Right ventricle myocardium superior (tissue), 1 donor: ENCODE measurements around the gene GTF3C2. TPM values are rescaled to one million over a fixed set of nuclear protein-coding genes. Genes with fewer than 3 reads are reported as not detected.
"Not testable (repeated sequence)": the region's sequence is repeated elsewhere in the genome, so short reads cannot be mapped to it uniquely, and the experiment has no call there.

Experiments
- ATAC-seq: fragments of 200-7000 bp; cut with Tn5 transposase; one replicate; pipeline ENCODE4 v1.9.1; 2020; ENCODE audit warnings: mild to moderate bottlenecking; ENCODE audit not compliant: poor library complexity
- DNase-seq: peaks from one replicate; pipeline ENCODE4 v3.0.0-alpha.2; 2020
- intact Hi-C: fragments of 100-400 bp; cut with DNase I; formaldehyde crosslinking; loops from one replicate; pipeline ENCODE4 v1.11.2; 2022
- total RNA-seq: library from RNA; stranded (reverse); fragmentation: NEBNext Ultra II Directional; extraction: Animal tissue kit (Norgen Biotek cat#: 25700); gene quantifications from one replicate; pipeline ENCODE4 v1.2.1, GENCODE V29; 2021
- donor health status: DM: no; HTN: yes; CAD: no; lungs with severe emphysema.

Gene GTF3C2
- total RNA-seq, 1 donor from 2014 or later: 14.6 TPM

- intact Hi-C loops: no loop called here
- ATAC-seq: no peak
Measured at GRCh38 chr2:27336173-27336572, 20.4 kb downstream of the GTF3C2 start.

DNA sequence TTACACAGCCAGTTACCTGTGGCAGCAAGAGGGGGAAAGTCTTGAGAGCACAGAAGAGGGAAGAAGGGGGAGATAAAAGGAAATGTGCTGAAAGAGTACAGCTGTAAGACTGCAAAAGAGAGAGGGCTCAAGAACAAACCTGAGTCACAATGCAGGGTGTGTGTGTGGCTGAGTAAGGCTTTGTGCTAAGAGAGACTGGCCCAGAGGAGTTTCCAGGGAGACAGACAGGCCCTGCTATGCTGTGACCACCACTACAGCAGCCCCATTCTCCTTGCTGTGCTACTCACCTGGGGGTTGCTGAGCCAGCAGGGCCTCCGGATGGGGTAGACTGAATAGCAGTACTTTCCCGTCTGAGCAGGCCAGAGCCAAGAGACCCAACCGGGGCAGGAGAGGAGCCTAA lies 21.3 kb downstream of the GTF3C2 start:
- no peak for DNase-seq
- intact Hi-C loops: no loop called here
- no peak for ATAC-seq

More at GRCh38 chr2:27336173-27336572, 20.4 kb downstream of the GTF3C2 start:
- DNase-seq: no peak

DNA sequence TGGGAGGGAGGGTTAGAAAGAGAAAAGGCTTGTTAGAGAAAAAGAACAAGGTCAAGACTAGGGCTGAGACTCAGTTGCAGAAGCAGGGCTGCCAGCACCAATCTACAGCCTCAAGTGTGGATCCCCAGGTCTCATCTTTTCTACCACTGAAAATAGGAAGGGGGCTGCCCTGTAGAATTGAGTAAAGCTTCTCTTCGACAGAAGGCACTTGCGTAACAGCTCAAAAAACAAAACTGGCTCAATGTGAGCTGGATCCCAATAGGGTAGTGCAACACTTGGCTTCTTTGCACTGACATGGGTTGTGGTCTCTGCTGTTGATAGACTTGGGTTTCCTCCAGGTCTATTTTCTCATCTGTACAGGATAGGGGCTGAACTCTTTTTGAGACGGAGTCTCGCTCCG lies 31.8 kb downstream of the GTF3C2 start:
- DNase-seq: no peak
- ATAC-seq: no peak
- intact Hi-C loops: no loop called here

DNA sequence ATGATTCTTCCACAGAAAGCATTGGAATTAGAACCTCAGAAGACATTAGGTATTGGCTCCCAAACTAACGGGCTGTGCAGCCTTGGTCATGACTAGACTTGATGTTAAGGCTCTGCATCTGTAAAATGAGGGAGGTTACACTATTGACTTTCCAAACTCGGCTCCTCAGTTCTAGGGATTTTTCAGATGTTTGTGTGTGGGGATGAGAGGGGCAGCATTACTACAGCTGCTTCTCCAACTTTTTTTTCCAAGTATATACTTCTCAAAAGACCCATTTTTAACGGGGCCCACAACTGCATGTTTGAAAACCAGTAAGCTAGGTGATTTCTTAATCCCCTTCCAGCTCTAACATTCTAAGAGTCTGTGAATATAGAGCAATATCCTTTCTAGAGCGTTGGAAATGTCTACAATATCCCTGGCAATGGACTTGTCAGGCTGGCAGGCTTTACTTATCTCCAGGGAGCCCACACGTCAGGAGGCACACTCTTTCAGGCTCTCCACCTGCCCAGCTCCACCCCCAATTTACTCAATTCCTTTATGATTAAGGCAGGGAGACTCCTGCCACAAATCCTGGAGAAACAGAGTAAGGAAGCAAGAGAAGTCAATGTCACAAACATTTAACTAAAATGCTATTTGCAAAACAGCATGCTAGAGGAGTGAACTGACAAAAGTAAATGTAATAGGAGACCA lies 32.8 kb downstream of the GTF3C2 start:
- intact Hi-C loops: no loop called here
- no peak for DNase-seq

DNA sequence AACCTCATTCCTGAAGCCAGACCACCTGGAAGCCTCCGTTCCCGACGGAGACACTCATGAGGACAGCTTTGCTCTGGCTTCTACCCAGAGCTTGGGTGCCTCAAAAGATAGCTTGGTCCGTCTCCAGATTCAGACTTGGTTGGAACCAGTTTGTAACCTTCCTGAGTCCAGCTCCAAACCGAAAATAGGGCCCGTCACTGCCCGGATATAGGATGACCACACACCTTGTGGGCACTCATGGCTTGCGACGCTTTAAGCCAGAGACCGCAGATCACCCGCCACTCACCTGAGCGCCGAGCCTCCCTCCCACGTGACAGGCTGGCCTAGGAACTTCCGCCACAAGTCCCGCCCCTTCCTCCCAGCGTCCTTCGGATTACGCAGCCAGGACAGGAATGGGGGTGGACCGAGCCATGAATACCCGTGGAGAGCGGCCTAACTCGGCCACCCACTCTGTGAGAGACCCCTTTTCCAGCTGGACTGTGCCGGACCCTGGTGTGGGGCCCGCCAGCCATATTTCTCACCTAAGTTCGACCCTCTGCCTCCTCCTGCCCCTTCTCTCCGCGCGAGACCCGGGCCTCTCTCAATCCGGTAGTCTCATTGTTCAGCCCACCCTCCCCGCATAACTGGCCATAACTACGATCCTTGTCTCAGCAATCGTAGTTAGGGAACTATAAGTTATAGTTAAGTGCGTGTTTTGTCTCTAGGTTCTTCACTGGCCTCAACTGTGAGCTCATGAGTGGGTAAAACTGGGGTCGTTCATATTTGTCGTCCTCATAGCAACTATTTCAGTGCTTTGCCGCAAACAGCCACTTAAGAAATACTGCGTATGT lies 33.6 kb downstream of the GTF3C2 start, which contains the start of gene MPV17:
Gene MPV17 (minus strand): TSS at position 332 of the 830 bp plus-strand sequence. CDS start 580 bp downstream, outside the sequence.
- ATAC-seq: peak; percentile 95
- intact Hi-C loops: no loop called here

More for the DNA sequence above, 32.8 kb downstream of the GTF3C2 start:
- ATAC-seq: peak; percentile 9

GRCh38 chr2:27322301-27322765 lies 34.2 kb downstream of the GTF3C2 start:
- ATAC-seq (peak; percentile 11), DNase-seq (no peak)
- intact Hi-C loops: no loop called here

More for the DNA sequence above, 33.6 kb downstream of the GTF3C2 start, which contains the start of gene MPV17:
- DNase-seq: peak; percentile 94

DNA sequence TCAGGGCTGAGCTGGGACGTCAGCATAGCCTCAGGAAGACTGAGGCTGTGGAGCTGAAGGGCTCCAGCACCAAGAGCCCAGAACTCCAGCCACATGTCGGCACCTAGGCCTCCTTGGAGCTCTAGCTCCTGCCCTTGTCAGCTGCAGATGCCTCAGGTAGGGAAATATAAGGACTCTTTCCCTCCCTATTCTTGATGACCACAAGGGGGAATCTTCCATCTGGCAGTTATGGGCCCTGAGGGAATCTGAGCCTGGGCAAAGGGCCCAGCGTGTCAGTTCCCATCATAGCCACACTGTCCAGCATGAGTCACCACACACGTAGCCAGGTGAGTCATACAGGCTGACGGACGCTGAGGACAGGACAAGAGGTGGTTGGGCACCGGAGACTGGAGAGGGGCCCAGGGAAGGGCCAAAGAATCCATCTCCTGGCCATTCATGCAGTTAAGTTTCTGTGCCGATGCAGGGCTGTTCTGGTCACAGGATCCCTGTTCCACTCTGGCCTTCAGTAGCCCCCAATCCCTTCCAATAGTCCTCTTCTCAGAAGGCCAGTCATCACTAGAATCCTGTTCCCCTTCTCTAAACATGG lies 35.5 kb downstream of the GTF3C2 start:
- intact Hi-C loops: no loop called here
- DNase-seq (peak; percentile 80), ATAC-seq (peak; percentile 65)

- DNase-seq, ATAC-seq, intact Hi-C loops: not testable (repeated sequence)
Measured at GRCh38 chr2:27319839-27320238, 36.7 kb downstream of the GTF3C2 start.

DNA sequence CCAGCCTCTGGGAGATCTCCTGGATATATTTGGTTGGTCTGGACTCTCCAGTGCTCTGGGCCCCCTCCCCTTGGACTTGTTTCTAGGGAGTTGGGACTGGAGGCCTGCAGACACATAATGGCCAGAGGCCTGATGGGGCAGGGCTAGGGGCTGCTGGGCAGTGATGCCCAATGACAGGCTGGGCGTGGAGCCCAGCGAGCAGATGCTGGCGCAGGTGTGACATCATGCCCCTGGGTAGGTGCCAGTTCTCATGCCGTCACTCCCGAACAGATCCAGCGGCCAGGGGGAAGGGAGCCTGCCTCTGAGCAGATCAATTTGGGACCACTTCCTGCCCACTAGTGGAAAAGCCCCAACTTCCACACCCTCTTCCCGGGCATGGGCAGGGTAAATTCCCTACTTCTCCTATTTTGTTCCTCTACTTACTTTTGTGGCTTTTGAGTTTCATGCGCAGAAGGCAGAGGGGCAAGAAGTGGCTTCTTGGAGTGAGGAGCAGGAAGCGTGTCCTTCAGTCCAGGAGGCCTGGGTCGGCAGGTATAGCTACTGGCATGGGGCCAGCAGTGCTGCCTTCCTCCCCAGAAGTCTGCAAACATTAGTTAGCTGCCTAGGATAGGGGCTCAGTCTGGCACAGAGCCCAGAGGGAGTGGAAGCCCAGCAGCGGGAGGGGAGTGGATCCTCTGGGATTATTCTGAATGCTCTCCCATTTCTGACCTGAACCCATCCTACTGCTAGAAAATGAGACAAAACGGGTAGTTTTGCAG lies 39.7 kb downstream of the GTF3C2 start:
- DNase-seq: peak; percentile 60
- intact Hi-C loops: no loop called here
- ATAC-seq: peak; percentile 14

GRCh38 chr2:27315122-27315521 lies 41.4 kb downstream of the GTF3C2 start:
- ATAC-seq (no peak), DNase-seq (no peak)
- intact Hi-C loops: no loop called here

GRCh38 chr2:27314709-27315108 lies 41.9 kb downstream of the GTF3C2 start:
- DNase-seq: no peak
- intact Hi-C loops: no loop called here
- ATAC-seq: no peak

- ATAC-seq: no peak
- DNase-seq: no peak
- intact Hi-C loops: no loop called here
Measured at GRCh38 chr2:27313882-27314645, 42.5 kb downstream of the GTF3C2 start.

- ATAC-seq (peak; percentile 2), DNase-seq (no peak)
- intact Hi-C loops: no loop called here
Measured at GRCh38 chr2:27312152-27312551, 44.4 kb downstream of the GTF3C2 start.

DNA sequence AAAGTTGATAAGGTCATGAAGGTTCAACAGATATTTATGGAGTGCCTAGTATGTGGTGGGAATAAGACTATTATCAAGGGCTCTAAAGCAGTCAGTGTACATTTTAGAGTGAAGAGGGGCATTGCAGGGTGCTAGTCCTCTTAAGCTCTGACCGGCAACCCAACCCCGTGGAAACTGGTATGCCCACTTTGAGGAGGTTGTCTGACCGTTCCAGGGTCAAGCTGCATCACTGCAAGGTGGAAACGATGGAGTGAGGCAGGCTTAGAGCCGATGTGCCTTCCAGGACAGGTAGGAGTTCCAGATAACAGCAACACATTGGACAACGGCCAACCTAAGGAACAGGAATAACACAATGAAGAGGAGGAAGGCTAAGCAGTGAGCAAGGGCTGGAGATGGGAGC lies 46.9 kb downstream of the GTF3C2 start:
- intact Hi-C loops: no loop called here
- ATAC-seq: no peak

GRCh38 chr2:27308359-27308881 lies 48.1 kb downstream of the GTF3C2 start, which contains the start of gene UCN:
UCN (minus strand) TSS chr2:27308445; CDS start chr2:27307895, 550 bp downstream.
- DNase-seq (peak; percentile 67), ATAC-seq (peak; percentile 17)
- intact Hi-C loops: no loop called here

More for the DNA sequence above, 46.9 kb downstream of the GTF3C2 start:
- no peak for DNase-seq

GRCh38 chr2:27307545-27308358 lies 48.8 kb downstream of the GTF3C2 start:
- intact Hi-C loops: no loop called here
- DNase-seq (no peak), ATAC-seq (peak; percentile 1)

DNA sequence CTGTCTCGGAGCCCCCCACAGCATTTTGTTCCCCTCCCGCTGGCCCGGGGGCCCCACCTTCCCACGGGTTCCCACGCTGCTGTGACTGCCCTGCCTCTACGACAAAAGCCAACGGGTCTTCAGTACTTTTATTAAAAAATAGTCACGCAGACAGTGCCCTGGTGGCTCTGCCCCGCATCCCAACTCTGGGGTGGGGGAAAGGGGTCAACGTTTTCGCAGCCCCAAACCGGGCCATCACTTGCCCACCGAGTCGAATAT lies 49.3 kb downstream of the GTF3C2 start:
- ATAC-seq (no peak), DNase-seq (no peak)
- intact Hi-C loops: no loop called here
